ENCODE results near the gene KDM4B. TPM values are rescaled to one million over a fixed set of nuclear protein-coding genes. Genes with fewer than 3 reads are reported as not detected.

Gene KDM4B
- total and polyA plus RNA-seq, 4 donors: 16.6 to 43.6 (median 28.0) TPM

Small RNA genes lying within 50 kb of the gene (small RNA-seq; reads per million reads assigned to genes)
- gene MIR4747 (ENCODE audit: low replicate concordance): not detected

Other genes starting within 250 kb of the KDM4B start
- gene DPP9, start 245.3 kb upstream of the KDM4B start, total RNA-seq: 10 to 100 TPM in 1 of 2 donors, 1 to 10 TPM in 1; 9.6 to 14.2 TPM
- 10 to 100 TPM; 20.6 to 30.3 TPM for gene DPP9, start 245.3 kb upstream of the KDM4B start, polyA plus RNA-seq (ENCODE audit: insufficient read length in 2 of 2)
- gene FEM1A, start 177.4 kb upstream of the KDM4B start, total RNA-seq: 10 to 100 TPM; 10.9 to 11.7 TPM
- gene FEM1A, start 177.4 kb upstream of the KDM4B start, polyA plus RNA-seq (ENCODE audit: insufficient read length in 2 of 2): 1 to 10 TPM; 4.7 to 5.3 TPM
- gene TICAM1, start 137.4 kb upstream of the KDM4B start, total RNA-seq: 1 to 10 TPM; 1.4 TPM
- gene TICAM1, start 137.4 kb upstream of the KDM4B start, polyA plus RNA-seq (ENCODE audit: insufficient read length in 2 of 2): 1 to 10 TPM; 5.6 to 6.3 TPM
- gene PLIN3, start 101.4 kb upstream of the KDM4B start, total RNA-seq: 10 to 100 TPM; 26.5 to 31.8 TPM
- 10 to 100 TPM; 39.3 to 44.7 TPM for gene PLIN3, start 101.4 kb upstream of the KDM4B start, polyA plus RNA-seq (ENCODE audit: insufficient read length in 2 of 2)
- gene ARRDC5, start 66.2 kb upstream of the KDM4B start, total RNA-seq: under 1 TPM; 0.17 to 0.30 TPM
- gene ARRDC5, start 66.2 kb upstream of the KDM4B start, polyA plus RNA-seq (ENCODE audit: insufficient read length in 2 of 2): under 1 TPM in 1 of 2 donors, not detected in 1; 0.26 TPM
- 10 to 100 TPM; 10.5 to 10.9 TPM for gene UHRF1, start 59.6 kb upstream of the KDM4B start, total RNA-seq
- gene UHRF1, start 59.6 kb upstream of the KDM4B start, polyA plus RNA-seq (ENCODE audit: insufficient read length in 2 of 2): 10 to 100 TPM; 14.0 to 16.8 TPM